Measurements from ENCODE around the gene SND1.

The SND1 gene

GRCh38 chr7:127751062-127751461 lies 99.1 kb downstream of the SND1 start:
- Histone ChIP-seq H3K9ac (ENCODE audit: low read length) (no peak overlapping the region), H3F3A (ENCODE audit: insufficient read depth) (no peaks in the 10 kb centered on the region), H2AFZ (ENCODE audit: low read depth, low read length, severe bottlenecking) (no peak overlapping the region), H3K9me3 (ENCODE audit: insufficient read depth, low read length) (no peaks in the 10 kb centered on the region), H3K36me3 (ENCODE audit: low read length) (no peaks in the 10 kb centered on the region), H3K4me3 (ENCODE audit: insufficient read depth, low read length, poor library complexity, severe bottlenecking) (no peak overlapping the region), H3K4me2 (ENCODE audit: low read depth, low read length, poor library complexity, severe bottlenecking) (no peak overlapping the region), H3K27ac (ENCODE audit: low read depth, low read length) (no peak overlapping the region), H3K9me2 (replicated peaks; ENCODE audit: insufficient read depth, low read length) (no peaks in the 10 kb centered on the region), H3K79me2 (ENCODE audit: insufficient read depth, low read length) (peaks cover 77% of the 10 kb centered on the region), H3K27me3 (ENCODE audit: low read length) (no peaks in the 10 kb centered on the region), H4K20me1 (ENCODE audit: low read depth, low read length) (no peaks in the 10 kb centered on the region)
- TF ChIP-seq EZH2phosphoT487 (conservative IDR thresholded peaks at IDR 0.05; ENCODE audit: low read length) (no peak), CTCF (IDR thresholded peaks at IDR 0.05; ENCODE audit: insufficient read depth, low read length, poor library complexity, severe bottlenecking) (no peak)

- H3F3A ChIP-seq (ENCODE audit: insufficient read depth) = no peaks in the 10 kb centered on the region
- H3K9ac ChIP-seq (ENCODE audit: low read length) = no peak overlapping the region
- H3K27ac ChIP-seq (ENCODE audit: low read depth, low read length) = no peak overlapping the region
- H3K36me3 ChIP-seq (ENCODE audit: low read length) = no peaks in the 10 kb centered on the region
- no peak overlapping the region for H2AFZ ChIP-seq (ENCODE audit: low read depth, low read length, severe bottlenecking)
- H3K4me3 ChIP-seq (ENCODE audit: insufficient read depth, low read length, poor library complexity, severe bottlenecking) = no peak overlapping the region
- no peaks in the 10 kb centered on the region for H3K9me2 ChIP-seq (replicated peaks; ENCODE audit: insufficient read depth, low read length)
- H3K27me3 ChIP-seq (ENCODE audit: low read length) = no peaks in the 10 kb centered on the region
- TF ChIP-seq EZH2phosphoT487 (conservative IDR thresholded peaks at IDR 0.05; ENCODE audit: low read length) (no peak), CTCF (IDR thresholded peaks at IDR 0.05; ENCODE audit: insufficient read depth, low read length, poor library complexity, severe bottlenecking) (no peak)
- H3K79me2 ChIP-seq (ENCODE audit: insufficient read depth, low read length) = peaks cover 76% of the 10 kb centered on the region
- no peak overlapping the region for H3K4me2 ChIP-seq (ENCODE audit: low read depth, low read length, poor library complexity, severe bottlenecking)
- no peaks in the 10 kb centered on the region for H4K20me1 ChIP-seq (ENCODE audit: low read depth, low read length)
- H3K9me3 ChIP-seq (ENCODE audit: insufficient read depth, low read length) = no peaks in the 10 kb centered on the region
Measured at GRCh38 chr7:127751490-127752448, 99.8 kb downstream of the SND1 start.

- H2AFZ ChIP-seq (ENCODE audit: low read depth, low read length, severe bottlenecking) = no peak overlapping the region
- no peak overlapping the region for H3K27ac ChIP-seq (ENCODE audit: low read depth, low read length)
- no peaks in the 10 kb centered on the region for H3F3A ChIP-seq (ENCODE audit: insufficient read depth)
- no peaks in the 10 kb centered on the region for H3K9me3 ChIP-seq (ENCODE audit: insufficient read depth, low read length)
- H3K4me2 ChIP-seq (ENCODE audit: low read depth, low read length, poor library complexity, severe bottlenecking) = no peak overlapping the region
- H3K4me3 ChIP-seq (ENCODE audit: insufficient read depth, low read length, poor library complexity, severe bottlenecking) = no peak overlapping the region
- H3K36me3 ChIP-seq (ENCODE audit: low read length) = no peaks in the 10 kb centered on the region
- H3K9me2 ChIP-seq (replicated peaks; ENCODE audit: insufficient read depth, low read length) = no peaks in the 10 kb centered on the region
- H4K20me1 ChIP-seq (ENCODE audit: low read depth, low read length) = no peaks in the 10 kb centered on the region
- H3K79me2 ChIP-seq (ENCODE audit: insufficient read depth, low read length) = peaks cover 81% of the 10 kb centered on the region
- H3K9ac ChIP-seq (ENCODE audit: low read length) = no peak overlapping the region
- H3K27me3 ChIP-seq (ENCODE audit: low read length) = no peaks in the 10 kb centered on the region
- TF ChIP-seq CTCF (IDR thresholded peaks at IDR 0.05; ENCODE audit: insufficient read depth, low read length, poor library complexity, severe bottlenecking) (no peak), EZH2phosphoT487 (conservative IDR thresholded peaks at IDR 0.05; ENCODE audit: low read length) (no peak)
Measured at GRCh38 chr7:127752829-127753228, 100.8 kb downstream of the SND1 start.

Data from SU-DHL-6 (cell line).